Measurements from ENCODE around the gene TP53.
A peak's percentile ranks its signal among the peaks of the same experiment; 100 is the strongest.

TP53 gene

DNA sequence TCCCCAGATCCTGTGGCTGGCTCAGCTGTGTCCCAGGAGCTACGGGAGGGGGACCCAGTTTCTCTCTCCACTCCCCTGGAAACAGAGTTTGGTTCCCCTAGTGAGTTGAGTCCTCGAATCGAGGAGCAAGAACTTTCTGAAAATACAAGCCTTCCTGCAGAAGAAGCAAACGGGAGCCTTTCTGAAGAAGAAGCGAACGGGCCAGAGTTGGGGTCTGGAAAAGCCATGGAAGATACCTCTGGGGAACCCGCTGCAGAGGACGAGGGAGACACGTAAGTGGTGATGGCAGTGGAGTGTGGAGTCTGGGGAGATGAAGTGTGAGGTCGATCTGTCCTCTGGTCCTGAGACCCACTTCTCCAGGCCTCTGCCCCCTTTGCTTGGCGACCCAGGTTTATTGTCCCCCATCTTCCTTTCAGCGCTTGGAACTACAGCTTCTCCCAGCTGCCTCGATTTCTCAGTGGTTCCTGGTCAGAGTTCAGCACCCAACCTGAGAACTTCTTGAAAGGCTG, 1.6 kb upstream of the TP53 start:
- no peaks in the 10 kb centered on the region for H3K9me3 ChIP-seq (ENCODE audit: control insufficient read depth in 2 of 2, low read length in 2 of 2)
- peaks cover 19% of the 10 kb centered on the region for H3K4me1 ChIP-seq (ENCODE audit: control insufficient read depth, insufficient read depth, low read length)
- H3K9ac ChIP-seq (ENCODE audit: low read length in 2 of 2), result peak overlapping the region; percentile 91 to 94
- H3K27me3 ChIP-seq (ENCODE audit: control insufficient read depth in 1 of 2, insufficient read depth in 2 of 2, low read length in 2 of 2), result no peaks in the 10 kb centered on the region
- peak overlapping the region; percentile 98 for H3K27ac ChIP-seq (ENCODE audit: low read length)
- peak overlapping the region; percentile 93 to 99 for H3K4me3 ChIP-seq (ENCODE audit: low read length in 2 of 2)
- H3K36me3 ChIP-seq (ENCODE audit: control insufficient read depth in 2 of 2, insufficient read depth in 2 of 2, low read length in 2 of 2), result no peaks in the 10 kb centered on the region

DNA sequence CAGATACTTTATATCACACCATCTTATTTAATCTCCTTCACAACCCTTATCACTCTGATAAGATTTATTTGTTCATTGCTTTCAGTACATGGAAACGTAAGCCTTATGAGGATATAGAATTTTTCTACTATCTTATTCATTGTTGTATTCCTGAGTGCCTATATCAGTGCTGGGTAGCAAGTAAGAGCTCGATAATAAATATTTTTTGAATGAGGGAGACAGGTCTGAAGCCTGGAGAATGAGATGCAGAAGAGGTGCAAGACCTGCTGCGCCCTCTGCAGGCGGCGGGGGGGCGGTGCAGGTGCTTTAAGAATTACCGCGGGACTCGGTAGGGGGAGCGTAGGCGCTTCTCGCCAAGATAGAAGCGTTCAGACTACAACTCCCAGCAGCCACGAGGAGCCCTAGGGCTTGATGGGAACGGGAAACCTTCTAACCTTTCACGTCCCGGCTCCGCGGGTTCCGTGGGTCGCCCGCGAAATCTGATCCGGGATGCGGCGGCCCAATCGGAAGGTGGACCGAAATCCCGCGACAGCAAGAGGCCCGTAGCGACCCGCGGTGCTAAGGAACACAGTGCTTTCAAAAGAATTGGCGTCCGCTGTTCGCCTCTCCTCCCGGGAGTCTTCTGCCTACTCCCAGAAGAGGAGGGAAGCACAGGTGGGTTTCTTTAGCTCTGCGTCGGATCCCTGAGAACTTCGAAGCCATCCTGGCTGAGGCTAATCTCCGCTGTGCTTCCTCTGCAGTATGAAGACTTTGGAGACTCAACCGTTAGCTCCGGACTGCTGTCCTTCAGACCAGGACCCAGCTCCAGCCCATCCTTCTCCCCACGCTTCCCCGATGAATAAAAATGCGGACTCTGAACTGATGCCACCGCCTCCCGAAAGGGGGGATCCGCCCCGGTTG, 868 bp upstream of the TP53 start, which contains the start of gene WRAP53:
Gene WRAP53 (plus strand): TSS at position 570 of the 900 bp plus-strand sequence. CDS start 172 bp downstream, at position 742.
- Histone ChIP-seq H3K36me3 (ENCODE audit: control insufficient read depth in 2 of 2, insufficient read depth in 2 of 2, low read length in 2 of 2) (no peaks in the 10 kb centered on the region), H3K4me3 (ENCODE audit: low read length in 2 of 2) (peak within 1 kb of the TSS; percentile 99 to 100), H3K4me1 (ENCODE audit: control insufficient read depth, insufficient read depth, low read length) (peaks cover 19% of the 10 kb centered on the region), H3K9ac (ENCODE audit: low read length in 2 of 2) (peak within 1 kb of the TSS; percentile 96 to 99), H3K27ac (ENCODE audit: low read length) (peak within 1 kb of the TSS; percentile 98), H3K27me3 (ENCODE audit: control insufficient read depth in 1 of 2, insufficient read depth in 2 of 2, low read length in 2 of 2) (no peaks in the 10 kb centered on the region), H3K9me3 (ENCODE audit: control insufficient read depth in 2 of 2, low read length in 2 of 2) (no peaks in the 10 kb centered on the region)

DNA sequence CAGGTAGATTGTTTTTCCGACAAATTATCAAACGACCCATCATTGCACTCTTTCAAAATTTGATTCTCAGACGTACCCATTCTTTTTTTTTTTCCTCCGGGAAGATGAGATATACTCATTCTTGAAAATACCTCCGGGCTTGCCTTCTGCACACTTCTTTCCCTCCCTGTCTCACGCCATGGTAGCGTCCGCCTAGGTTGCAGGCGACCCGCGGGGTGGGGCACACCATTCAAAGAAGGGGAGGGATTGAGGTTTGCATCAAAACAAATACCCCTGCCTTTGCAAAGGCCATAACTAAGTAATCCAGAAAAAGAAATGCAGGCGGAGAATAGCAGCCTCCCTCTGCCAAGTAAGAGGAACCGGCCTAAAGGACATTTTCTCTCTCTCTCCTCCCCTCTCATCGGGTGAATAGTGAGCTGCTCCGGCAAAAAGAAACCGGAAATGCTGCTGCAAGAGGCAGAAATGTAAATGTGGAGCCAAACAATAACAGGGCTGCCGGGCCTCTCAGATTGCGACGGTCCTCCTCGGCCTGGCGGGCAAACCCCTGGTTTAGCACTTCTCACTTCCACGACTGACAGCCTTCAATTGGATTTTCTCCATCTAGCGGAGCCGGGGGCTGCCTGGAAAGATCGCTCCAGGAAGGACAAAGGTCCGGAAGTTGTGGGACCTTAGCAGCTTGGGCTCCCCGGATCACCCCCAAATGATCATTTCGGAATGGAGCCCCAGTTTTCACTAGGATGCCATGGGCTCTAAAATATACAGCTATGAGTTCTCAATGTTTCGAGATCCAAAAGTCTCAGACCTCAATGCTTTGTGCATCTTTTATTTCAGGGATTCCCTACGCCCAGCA, 843 bp downstream of the TP53 start:
- peak overlapping the region; percentile 99 to 100 for H3K4me3 ChIP-seq (ENCODE audit: low read length in 2 of 2)

DNA sequence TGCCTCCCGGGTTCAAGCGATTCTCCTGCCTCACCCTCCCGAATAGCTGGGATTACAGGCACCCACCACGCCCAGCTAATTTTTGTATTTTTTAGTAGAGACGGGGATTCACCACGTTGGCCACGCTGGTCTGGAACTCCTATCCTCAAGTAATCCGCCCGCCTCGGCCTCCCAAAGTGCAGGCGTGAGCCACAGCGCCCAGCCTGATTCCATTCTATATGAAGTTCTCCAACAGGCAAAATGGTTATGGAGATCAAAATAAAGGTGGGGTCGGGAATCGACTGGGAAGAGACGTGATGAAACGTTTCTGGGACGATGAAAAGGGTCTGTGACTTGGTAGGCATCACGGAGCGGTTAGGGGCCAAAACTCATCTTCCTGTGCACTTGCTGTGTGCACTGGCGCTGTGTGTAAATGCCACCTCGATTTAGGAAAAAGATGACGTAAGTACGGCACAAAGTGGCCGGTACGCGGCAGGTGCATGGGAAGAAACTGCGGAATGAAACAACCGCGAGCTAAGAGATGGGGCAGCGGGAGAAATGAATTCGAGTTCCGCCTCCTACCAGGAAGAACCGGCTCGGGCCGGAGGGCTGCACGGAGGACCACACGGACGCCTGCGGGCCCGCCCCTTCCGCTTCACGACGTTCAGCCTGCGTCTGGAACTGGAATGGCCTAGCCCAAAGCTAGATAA, 1.6 kb downstream of the TP53 start:
- Histone ChIP-seq H3K27ac (ENCODE audit: low read length) (peak overlapping the region; percentile 98), H3K27me3 (ENCODE audit: control insufficient read depth in 1 of 2, insufficient read depth in 2 of 2, low read length in 2 of 2) (no peaks in the 10 kb centered on the region), H3K9ac (ENCODE audit: low read length in 2 of 2) (peak overlapping the region; percentile 96 to 99), H3K9me3 (ENCODE audit: control insufficient read depth in 2 of 2, low read length in 2 of 2) (no peaks in the 10 kb centered on the region), H3K4me1 (ENCODE audit: control insufficient read depth, insufficient read depth, low read length) (peaks cover 19% of the 10 kb centered on the region), H3K36me3 (ENCODE audit: control insufficient read depth in 2 of 2, insufficient read depth in 2 of 2, low read length in 2 of 2) (no peaks in the 10 kb centered on the region), H3K4me3 (ENCODE audit: low read length in 2 of 2) (peak overlapping the region; percentile 99 to 100)

More for the DNA sequence above, 843 bp downstream of the TP53 start:
- H3K27me3 ChIP-seq (ENCODE audit: control insufficient read depth in 1 of 2, insufficient read depth in 2 of 2, low read length in 2 of 2), result no peaks in the 10 kb centered on the region
- peak overlapping the region; percentile 96 to 99 for H3K9ac ChIP-seq (ENCODE audit: low read length in 2 of 2)
- no peaks in the 10 kb centered on the region for H3K9me3 ChIP-seq (ENCODE audit: control insufficient read depth in 2 of 2, low read length in 2 of 2)
- H3K27ac ChIP-seq (ENCODE audit: low read length), result peak overlapping the region; percentile 98
- H3K36me3 ChIP-seq (ENCODE audit: control insufficient read depth in 2 of 2, insufficient read depth in 2 of 2, low read length in 2 of 2), result no peaks in the 10 kb centered on the region
- peaks cover 19% of the 10 kb centered on the region for H3K4me1 ChIP-seq (ENCODE audit: control insufficient read depth, insufficient read depth, low read length)

DNA sequence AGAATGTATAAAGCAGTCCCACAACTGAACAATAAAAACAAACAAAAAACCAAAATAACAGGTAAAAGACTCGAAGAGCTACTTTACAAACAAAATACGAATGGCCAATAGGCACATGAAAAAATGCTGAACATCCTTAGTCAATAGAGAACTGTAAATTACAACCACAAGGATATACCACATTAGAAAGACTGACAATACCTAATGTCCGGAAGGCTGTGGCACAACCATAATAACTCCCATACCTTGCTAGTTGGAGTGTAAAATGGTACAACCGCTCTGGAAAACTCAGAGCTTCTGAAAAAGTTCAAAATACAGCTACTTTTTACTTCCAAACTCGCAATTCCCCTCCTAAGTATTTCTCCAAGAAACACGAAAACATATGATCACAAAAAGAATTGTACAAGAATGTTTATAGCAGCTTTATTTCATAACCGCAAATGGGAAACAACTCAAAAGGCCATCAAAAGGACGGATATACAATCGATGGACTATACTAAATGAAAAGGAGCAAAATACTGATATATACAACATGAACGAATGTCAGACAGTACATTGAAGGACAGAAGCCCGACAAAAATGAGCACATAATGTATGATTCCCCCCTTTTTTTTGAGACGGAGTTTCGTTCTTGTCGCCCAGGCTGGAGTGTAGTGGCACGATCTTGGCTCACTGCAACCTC, 2.3 kb downstream of the TP53 start:
- Histone ChIP-seq H3K36me3 (ENCODE audit: control insufficient read depth in 2 of 2, insufficient read depth in 2 of 2, low read length in 2 of 2) (no peaks in the 10 kb centered on the region), H3K4me3 (ENCODE audit: low read length in 2 of 2) (peak overlapping the region; percentile 99 to 100), H3K4me1 (ENCODE audit: control insufficient read depth, insufficient read depth, low read length) (peaks cover 19% of the 10 kb centered on the region), H3K9me3 (ENCODE audit: control insufficient read depth in 2 of 2, low read length in 2 of 2) (no peaks in the 10 kb centered on the region), H3K9ac (ENCODE audit: low read length in 2 of 2) (peak overlapping the region; percentile 96 to 99), H3K27ac (ENCODE audit: low read length) (peak overlapping the region; percentile 98), H3K27me3 (ENCODE audit: control insufficient read depth in 1 of 2, insufficient read depth in 2 of 2, low read length in 2 of 2) (no peaks in the 10 kb centered on the region)

DNA sequence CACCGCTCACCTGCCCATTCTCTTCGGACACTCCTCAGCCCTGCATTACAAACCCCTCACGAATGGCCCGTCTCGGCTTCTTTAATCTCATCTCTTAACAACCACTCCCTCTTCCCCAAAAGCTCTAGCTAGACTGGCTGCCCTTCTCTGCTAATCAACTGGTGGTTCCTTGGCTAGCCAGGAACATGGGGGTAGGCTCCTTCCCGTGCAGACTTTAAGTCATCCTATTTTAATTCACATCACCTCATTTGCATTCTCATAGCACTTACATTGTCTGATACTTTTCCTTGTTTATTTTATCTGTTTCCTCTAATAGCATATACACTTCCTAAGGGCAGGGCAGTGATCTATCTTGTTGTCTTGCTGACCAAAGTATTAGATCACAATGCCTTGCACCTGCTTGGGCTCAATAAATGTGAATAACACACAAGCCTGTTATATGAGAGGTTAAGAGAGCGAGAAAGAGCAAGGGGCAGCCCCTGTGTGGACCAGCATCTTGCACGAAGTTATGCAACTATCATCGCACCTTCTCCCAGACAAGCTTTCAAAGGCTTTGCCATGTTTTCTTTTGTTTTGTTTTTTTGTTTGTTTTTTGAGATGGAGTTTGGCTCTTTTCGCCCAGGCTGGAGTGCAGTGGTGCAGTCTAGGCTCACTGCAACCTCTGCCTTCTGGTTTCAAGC, 9.8 kb downstream of the TP53 start:
- Histone ChIP-seq H3K36me3 (ENCODE audit: control insufficient read depth in 2 of 2, insufficient read depth in 2 of 2, low read length in 2 of 2) (peaks cover 19 to 20% of the 10 kb centered on the region in 2 donors), H3K4me1 (ENCODE audit: control insufficient read depth, insufficient read depth, low read length) (no peaks in the 10 kb centered on the region), H3K9me3 (ENCODE audit: control insufficient read depth in 2 of 2, low read length in 2 of 2) (peaks cover 0 to 6% of the 10 kb centered on the region in 2 donors), H3K27me3 (ENCODE audit: control insufficient read depth in 1 of 2, insufficient read depth in 2 of 2, low read length in 2 of 2) (no peaks in the 10 kb centered on the region), H3K27ac (ENCODE audit: low read length) (no peak overlapping the region), H3K4me3 (ENCODE audit: low read length in 2 of 2) (no peak overlapping the region), H3K9ac (ENCODE audit: low read length in 2 of 2) (no peak overlapping the region)

DNA sequence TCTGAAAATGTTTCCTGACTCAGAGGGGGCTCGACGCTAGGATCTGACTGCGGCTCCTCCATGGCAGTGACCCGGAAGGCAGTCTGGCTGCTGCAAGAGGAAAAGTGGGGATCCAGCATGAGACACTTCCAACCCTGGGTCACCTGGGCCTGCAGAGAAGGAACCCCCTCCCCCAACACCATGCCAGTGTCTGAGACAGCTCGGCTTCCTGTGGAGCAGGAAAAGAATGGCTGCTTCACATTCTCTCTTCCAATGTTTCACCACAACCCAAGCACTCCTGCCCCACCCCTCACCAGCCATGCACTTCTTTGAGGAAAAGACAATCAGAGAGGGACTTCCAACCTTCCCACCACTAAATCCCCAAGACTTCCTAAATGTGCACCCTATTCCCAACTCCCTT, 10.8 kb downstream of the TP53 start:
- no peak overlapping the region for H3K4me3 ChIP-seq (ENCODE audit: low read length in 2 of 2)
- no peak overlapping the region for H3K27ac ChIP-seq (ENCODE audit: low read length)
- peaks cover 20 to 22% of the 10 kb centered on the region in 2 donors for H3K36me3 ChIP-seq (ENCODE audit: control insufficient read depth in 2 of 2, insufficient read depth in 2 of 2, low read length in 2 of 2)
- peaks cover 0 to 6% of the 10 kb centered on the region in 2 donors for H3K9me3 ChIP-seq (ENCODE audit: control insufficient read depth in 2 of 2, low read length in 2 of 2)
- H3K9ac ChIP-seq (ENCODE audit: low read length in 2 of 2), result no peak overlapping the region
- H3K27me3 ChIP-seq (ENCODE audit: control insufficient read depth in 1 of 2, insufficient read depth in 2 of 2, low read length in 2 of 2), result no peaks in the 10 kb centered on the region
- H3K4me1 ChIP-seq (ENCODE audit: control insufficient read depth, insufficient read depth, low read length), result no peaks in the 10 kb centered on the region

DNA sequence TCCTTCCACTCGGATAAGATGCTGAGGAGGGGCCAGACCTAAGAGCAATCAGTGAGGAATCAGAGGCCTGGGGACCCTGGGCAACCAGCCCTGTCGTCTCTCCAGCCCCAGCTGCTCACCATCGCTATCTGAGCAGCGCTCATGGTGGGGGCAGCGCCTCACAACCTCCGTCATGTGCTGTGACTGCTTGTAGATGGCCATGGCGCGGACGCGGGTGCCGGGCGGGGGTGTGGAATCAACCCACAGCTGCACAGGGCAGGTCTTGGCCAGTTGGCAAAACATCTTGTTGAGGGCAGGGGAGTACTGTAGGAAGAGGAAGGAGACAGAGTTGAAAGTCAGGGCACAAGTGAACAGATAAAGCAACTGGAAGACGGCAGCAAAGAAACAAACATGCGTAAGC, 12.4 kb downstream of the TP53 start:
- no peak overlapping the region for H3K27ac ChIP-seq (ENCODE audit: low read length)
- H3K4me1 ChIP-seq (ENCODE audit: control insufficient read depth, insufficient read depth, low read length), result no peaks in the 10 kb centered on the region
- H3K9ac ChIP-seq (ENCODE audit: low read length in 2 of 2), result no peak overlapping the region
- peaks cover 26 to 34% of the 10 kb centered on the region in 2 donors for H3K36me3 ChIP-seq (ENCODE audit: control insufficient read depth in 2 of 2, insufficient read depth in 2 of 2, low read length in 2 of 2)
- no peaks in the 10 kb centered on the region for H3K27me3 ChIP-seq (ENCODE audit: control insufficient read depth in 1 of 2, insufficient read depth in 2 of 2, low read length in 2 of 2)
- H3K4me3 ChIP-seq (ENCODE audit: low read length in 2 of 2), result no peak overlapping the region
- H3K9me3 ChIP-seq (ENCODE audit: control insufficient read depth in 2 of 2, low read length in 2 of 2), result peaks cover 0 to 6% of the 10 kb centered on the region in 2 donors

DNA sequence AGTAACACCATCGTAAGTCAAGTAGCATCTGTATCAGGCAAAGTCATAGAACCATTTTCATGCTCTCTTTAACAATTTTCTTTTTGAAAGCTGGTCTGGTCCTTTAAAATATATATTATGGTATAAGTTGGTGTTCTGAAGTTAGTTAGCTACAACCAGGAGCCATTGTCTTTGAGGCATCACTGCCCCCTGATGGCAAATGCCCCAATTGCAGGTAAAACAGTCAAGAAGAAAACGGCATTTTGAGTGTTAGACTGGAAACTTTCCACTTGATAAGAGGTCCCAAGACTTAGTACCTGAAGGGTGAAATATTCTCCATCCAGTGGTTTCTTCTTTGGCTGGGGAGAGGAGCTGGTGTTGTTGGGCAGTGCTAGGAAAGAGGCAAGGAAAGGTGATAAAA, 14.1 kb downstream of the TP53 start:
- no peak overlapping the region for H3K4me3 ChIP-seq (ENCODE audit: low read length in 2 of 2)
- H3K4me1 ChIP-seq (ENCODE audit: control insufficient read depth, insufficient read depth, low read length), result no peaks in the 10 kb centered on the region
- peaks cover 0 to 6% of the 10 kb centered on the region in 2 donors for H3K9me3 ChIP-seq (ENCODE audit: control insufficient read depth in 2 of 2, low read length in 2 of 2)
- H3K27me3 ChIP-seq (ENCODE audit: control insufficient read depth in 1 of 2, insufficient read depth in 2 of 2, low read length in 2 of 2), result no peaks in the 10 kb centered on the region
- H3K9ac ChIP-seq (ENCODE audit: low read length in 2 of 2), result no peak overlapping the region
- peaks cover 33 to 40% of the 10 kb centered on the region in 2 donors for H3K36me3 ChIP-seq (ENCODE audit: control insufficient read depth in 2 of 2, insufficient read depth in 2 of 2, low read length in 2 of 2)
- H3K27ac ChIP-seq (ENCODE audit: low read length), result no peak overlapping the region
